Left renal pelvis (tissue), 4 donors: ENCODE results near the gene NT5C3A. TPM values are rescaled to one million over a fixed set of nuclear protein-coding genes. Genes with fewer than 3 reads are reported as not detected.
"Not testable (repeated sequence)": the region's sequence is repeated elsewhere in the genome, so short reads cannot be mapped to it uniquely, and the experiment has no call there.

Source experiments
- DNase-seq, 4 donors: peaks; one replicate each; pipeline ENCODE4 v3.0.0-alpha.2; 2013; ENCODE audit warnings: low read depth in 4 of 4, low spot score in 3 of 4
- polyA plus RNA-seq, 4 donors: library from polyadenylated mRNA; unstranded; fragments of 120-200 nt; gene quantifications; one replicate each; pipeline ENCODE4 v1.2.1, GENCODE V29; 2013; ENCODE audit not compliant: insufficient read length in 4 of 4

Gene NT5C3A
- polyA plus RNA-seq, 4 donors = 35.0 to 42.8 (median 36.8) TPM

- not testable (repeated sequence) for DNase-seq
Measured at GRCh38 chr7:32991975-32992700, 70.4 kb downstream of the NT5C3A start.

- not testable (repeated sequence) for DNase-seq
Measured at GRCh38 chr7:32991068-32991585, 71.4 kb downstream of the NT5C3A start.

GRCh38 chr7:32988148-32988547 is 74.4 kb downstream of the NT5C3A start:
- not testable (repeated sequence) for DNase-seq

GRCh38 chr7:32979902-32980301 is 82.7 kb downstream of the NT5C3A start:
- DNase-seq = not testable (repeated sequence)

GRCh38 chr7:32979246-32979645 is 83.3 kb downstream of the NT5C3A start:
- DNase-seq = not testable (repeated sequence)

- not testable (repeated sequence) for DNase-seq
Measured at GRCh38 chr7:32977159-32977558, 85.4 kb downstream of the NT5C3A start.

GRCh38 chr7:32971967-32972366 is 90.6 kb downstream of the NT5C3A start:
- not testable (repeated sequence) for DNase-seq

GRCh38 chr7:32967268-32967582 is 95.4 kb downstream of the NT5C3A start:
- not testable (repeated sequence) for DNase-seq

GRCh38 chr7:32966489-32967267 is 95.9 kb downstream of the NT5C3A start:
- DNase-seq = not testable (repeated sequence)

- not testable (repeated sequence) for DNase-seq
Measured at GRCh38 chr7:32964461-32965159, 98.0 kb downstream of the NT5C3A start.

Other genes starting within 250 kb of the NT5C3A start
- 10 to 100 TPM; 54.4 to 62.6 (median 57.0) TPM for gene KBTBD2, start 171.0 kb downstream of the NT5C3A start, polyA plus RNA-seq
- gene FKBP9, start 105.3 kb downstream of the NT5C3A start, polyA plus RNA-seq = 100 to 1,000 TPM; 127 to 348 (median 182) TPM
- gene RP9, start 46.6 kb upstream of the NT5C3A start, polyA plus RNA-seq = 10 to 100 TPM; 21.3 to 39.4 (median 29.9) TPM
- gene BBS9, start 66.8 kb upstream of the NT5C3A start, polyA plus RNA-seq = 10 to 100 TPM; 16.2 to 20.2 (median 18.9) TPM